ENCODE results near the gene TMEM151B. TPM values are rescaled to one million over a fixed set of nuclear protein-coding genes. Genes with fewer than 3 reads are reported as not detected.

The TMEM151B gene
- total and polyA plus RNA-seq, 10 of the 15 experiments (the other 5 are each of a cell fraction or from before 2014, with no cell fraction given), result 0.01 to 0.19 (median 0.05) TPM; not detected in 6

GRCh38 chr6:44316481-44316880, 46.2 kb downstream of the TMEM151B start:
- ChIA-PET CTCF (no interaction called here), POLR2A (no interaction called here), RAD21 (ENCODE audit: unreplicated experiment) (no interaction called here), SMC1A (ENCODE audit: uncharacterized antibody, unreplicated experiment) (no interaction called here)
- Histone ChIP-seq H3K36me3 (ENCODE audit: control insufficient read depth in 2 of 2, insufficient read depth in 2 of 2, low read length in 1 of 2) (no peaks in the 10 kb centered on the region), H3K79me2 (ENCODE audit: control insufficient read depth, insufficient read depth, low read length) (peaks cover 11% of the 10 kb centered on the region), H3K4me3 (no peak overlapping the region), H3K27me3 (replicated peaks in 1 of 2; ENCODE audit: control insufficient read depth in 2 of 2, insufficient read depth in 2 of 2, low read length in 1 of 2) (no peaks in the 10 kb centered on the region; a peak in 2 of 4 replicates), H2AFZ (ENCODE audit: control insufficient read depth, low read depth, low read length) (no peak overlapping the region), H3K4me2 (ENCODE audit: control insufficient read depth, insufficient read depth) (no peak overlapping the region), H4K20me1 (ENCODE audit: control insufficient read depth, insufficient read depth) (no peaks in the 10 kb centered on the region), H3K9me3 (replicated peaks; ENCODE audit: control insufficient read depth, insufficient read depth, low read length) (no peaks in the 10 kb centered on the region), H3K27ac (ENCODE audit: control insufficient read depth, insufficient read depth) (no peak overlapping the region), H3K9ac (ENCODE audit: control insufficient read depth, insufficient read depth, low read length) (no peak overlapping the region), H3K4me1 (ENCODE audit: control insufficient read depth, insufficient read depth, low read length) (peaks cover 5% of the 10 kb centered on the region)
- in situ Hi-C loops (cut with MboI), result no loop called here
- no TSS peak for BruUV-seq (replicated peaks)
- DNase-seq (ENCODE audit: low read depth, low spot score) (no peak), ATAC-seq (no peak), FAIRE-seq (no peak)
- 60% methylated on average over 12 of the region's 12 CpGs for WGBS (ENCODE audit: insufficient coverage, insufficient replicate concordance, low lambda C conversion rate, missing lambda C conversion rate)
- TF ChIP-seq GABPA (IDR thresholded peaks at IDR 0.05; ENCODE audit: low read depth) (no peak), POLR2AphosphoS5 (IDR thresholded peaks at IDR 0.05; ENCODE audit: low read length) (no peak), ZNF384 (IDR thresholded peaks at IDR 0.05; ENCODE audit: borderline replicate concordance, low read depth, low read length) (no peak), ZBTB33 (IDR thresholded peaks at IDR 0.05) (no peak), STAT3 (IDR thresholded peaks at IDR 0.05; ENCODE audit: low read depth, low read length) (no peak), CTCF (IDR thresholded peaks at IDR 0.05 in 2 of 3, conservative IDR thresholded peaks at IDR 0.05 in 1 of 3; ENCODE audit: control insufficient read depth in 2 of 3, extremely low read depth in 1 of 3, insufficient read depth in 1 of 3, low read depth in 3 of 3, low read length in 3 of 3) (no peak), RUNX3 (IDR thresholded peaks at IDR 0.05; ENCODE audit: low read length) (no peak), CHD1 (IDR thresholded peaks at IDR 0.05; ENCODE audit: low read depth, low read length) (no peak), EED (IDR thresholded peaks at IDR 0.05; ENCODE audit: low read depth) (no peak), ZBTB40 (IDR thresholded peaks at IDR 0.05; ENCODE audit: borderline replicate concordance) (no peak), MYC (IDR thresholded peaks at IDR 0.05; ENCODE audit: insufficient read depth, insufficient read length, insufficient replicate concordance, low read length, severe bottlenecking) (no peak), FOXK2 (IDR thresholded peaks at IDR 0.05) (no peak), SREBF1 (IDR thresholded peaks at IDR 0.05; ENCODE audit: low read length) (no peak), HCFC1 (IDR thresholded peaks at IDR 0.05; ENCODE audit: low read length) (no peak), YY1 (IDR thresholded peaks at IDR 0.05; ENCODE audit: low read depth, low read length) (no peak), POLR2A (IDR thresholded peaks at IDR 0.05; ENCODE audit: low read depth, low read length) (no peak)
- intact Hi-C loops (cut with micrococcal nuclease; ENCODE audit: unreplicated experiment), result no loop called here

All from GM12878 (cell line).